Hindlimb muscle (tissue), 1 donor: ENCODE measurements around the gene SHC2. TPM values are rescaled to one million over a fixed set of nuclear protein-coding genes. Genes with fewer than 3 reads are reported as not detected.
"Not testable (repeated sequence)": the region's sequence is repeated elsewhere in the genome, so short reads cannot be mapped to it uniquely, and the experiment has no call there.

Experiments used
- DNase-seq: peaks from one replicate; pipeline ENCODE4 v3.0.0-alpha.2; 2013
- polyA plus RNA-seq: library from polyadenylated mRNA; unstranded; fragments of 120-200 nt; gene quantifications from one replicate; pipeline ENCODE4 v1.2.1, GENCODE V29; 2013; ENCODE audit not compliant: insufficient read length

Gene SHC2
- polyA plus RNA-seq, 1 donor = 39.7 TPM

DNA sequence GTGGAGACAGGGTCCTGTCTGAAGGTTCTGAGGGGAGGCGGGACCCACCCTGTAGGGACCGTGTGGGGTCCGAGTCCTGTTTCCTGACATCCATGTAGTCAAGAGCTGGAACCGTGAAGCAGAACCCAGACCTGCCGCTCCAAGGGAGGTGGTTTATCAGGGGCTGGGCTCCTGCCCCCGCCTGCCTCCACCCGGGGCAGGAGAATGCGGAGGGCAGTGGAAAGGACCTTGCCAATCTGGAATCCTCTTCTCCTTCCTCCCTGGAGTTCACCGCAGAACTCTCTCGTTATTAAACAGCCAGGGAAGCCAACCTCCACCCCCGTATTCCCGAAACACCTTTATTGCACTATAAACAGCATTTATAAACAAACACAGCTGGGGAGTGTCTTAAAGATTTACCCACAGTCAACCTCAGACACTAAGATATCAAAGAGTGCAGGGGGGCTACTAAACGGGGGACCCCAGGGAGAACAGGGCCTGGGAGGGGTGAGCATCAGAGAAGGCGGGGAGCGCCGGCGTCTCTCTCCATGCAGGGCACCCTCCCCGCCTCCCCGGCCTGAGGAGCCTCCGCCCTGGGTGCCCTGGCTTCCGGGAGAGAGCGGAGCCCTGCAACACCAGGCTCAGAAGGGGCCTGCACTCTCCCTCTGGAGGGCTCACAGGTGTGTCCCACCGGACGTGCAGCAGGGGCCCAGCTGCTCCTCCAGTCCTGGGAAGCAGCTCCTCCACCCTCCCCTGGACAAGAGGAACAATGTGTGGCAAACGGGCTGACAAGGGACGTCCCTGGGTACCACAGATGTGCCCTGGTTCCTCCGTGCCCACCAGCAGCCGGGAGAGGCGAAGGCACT is 55.5 kb downstream of the SHC2 start:
- DNase-seq = no peak

DNA sequence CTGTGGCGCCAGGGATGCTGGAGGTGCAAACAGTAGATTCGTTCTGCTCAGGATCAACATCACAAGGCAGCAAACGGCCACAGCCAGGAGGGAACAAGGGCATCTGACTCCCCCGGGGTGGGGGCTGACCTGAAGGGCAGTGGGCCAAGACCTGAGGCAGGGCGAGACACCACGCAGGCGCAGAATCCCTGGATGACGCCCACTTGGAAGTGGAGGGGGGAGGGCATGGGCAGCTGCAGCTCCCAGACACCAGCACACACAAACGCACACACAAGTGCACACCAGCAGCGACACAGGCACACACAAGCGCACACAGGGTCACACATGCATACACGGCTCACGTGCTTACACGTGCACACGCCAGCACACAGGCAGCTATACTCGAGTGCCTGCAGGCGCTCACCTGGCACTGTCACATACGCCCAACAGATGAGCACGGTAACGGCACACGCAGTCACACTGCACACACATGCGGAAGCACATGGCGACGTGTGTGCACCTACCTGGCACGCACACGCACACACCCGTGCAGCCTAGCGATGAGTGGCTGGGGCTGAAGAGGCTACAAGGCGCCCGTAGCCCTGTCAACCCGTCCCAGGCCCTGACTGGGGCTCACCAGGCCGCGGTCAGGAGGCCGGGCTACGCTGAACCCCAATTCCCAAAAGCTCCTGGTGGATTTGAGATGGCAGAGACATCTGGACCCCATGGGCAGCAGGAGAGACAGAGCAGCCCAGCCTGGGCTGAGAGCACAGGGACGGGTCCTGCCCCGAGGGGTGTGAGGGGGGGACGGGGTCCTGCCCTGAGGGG is 57.4 kb downstream of the SHC2 start:
- no peak for DNase-seq

DNA sequence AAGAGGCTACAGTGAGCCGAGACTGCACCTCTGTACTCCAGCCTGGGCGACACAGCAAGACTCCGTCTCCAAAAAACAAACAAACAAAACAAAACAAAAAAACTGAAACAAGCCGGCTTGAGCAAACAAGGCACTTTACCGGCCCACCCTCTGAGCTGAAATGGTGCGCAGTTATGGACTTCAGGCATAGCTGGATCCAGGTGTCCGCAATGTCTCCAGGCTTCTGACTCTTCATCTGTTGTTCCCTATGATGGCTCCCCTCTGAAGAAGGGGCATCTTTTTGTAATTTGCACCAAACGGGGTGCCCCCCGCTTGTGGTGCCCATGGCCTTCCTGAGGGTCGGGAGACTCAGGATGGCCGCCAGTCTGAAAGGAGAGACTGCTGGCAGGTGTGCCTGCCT is 58.0 kb downstream of the SHC2 start:
- no peak for DNase-seq

DNA sequence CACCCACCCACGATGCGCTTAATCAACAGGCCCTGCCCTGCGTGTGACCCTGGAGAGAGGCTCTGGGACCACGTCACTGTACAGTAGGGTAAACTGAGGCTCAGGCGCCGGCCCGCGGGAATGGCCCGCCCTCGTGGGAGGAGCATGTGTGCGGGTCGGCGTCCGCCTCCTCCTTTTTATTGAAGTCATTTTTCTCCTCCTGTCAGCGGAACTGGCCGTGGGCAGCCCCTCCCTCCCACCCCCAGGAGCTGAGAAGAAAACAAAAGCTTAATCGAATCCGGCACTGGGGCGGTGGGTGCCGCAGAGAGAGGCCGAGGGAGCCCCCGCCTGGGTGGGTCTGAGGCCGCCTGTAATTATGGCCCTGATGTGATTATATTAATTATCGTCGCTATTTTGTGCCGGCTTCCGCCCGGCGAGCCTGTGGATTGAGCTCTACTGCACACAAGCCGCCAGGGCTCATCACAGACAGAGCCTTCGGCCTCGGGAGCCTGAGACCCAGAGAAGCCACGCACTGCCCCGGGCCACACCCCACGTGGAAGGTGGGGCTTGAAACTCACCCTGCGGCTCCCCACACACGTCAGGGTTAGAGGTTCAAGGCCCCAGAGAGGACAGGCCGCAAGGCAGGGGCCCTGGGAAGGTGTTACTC is 58.8 kb downstream of the SHC2 start:
- DNase-seq = no peak

DNA sequence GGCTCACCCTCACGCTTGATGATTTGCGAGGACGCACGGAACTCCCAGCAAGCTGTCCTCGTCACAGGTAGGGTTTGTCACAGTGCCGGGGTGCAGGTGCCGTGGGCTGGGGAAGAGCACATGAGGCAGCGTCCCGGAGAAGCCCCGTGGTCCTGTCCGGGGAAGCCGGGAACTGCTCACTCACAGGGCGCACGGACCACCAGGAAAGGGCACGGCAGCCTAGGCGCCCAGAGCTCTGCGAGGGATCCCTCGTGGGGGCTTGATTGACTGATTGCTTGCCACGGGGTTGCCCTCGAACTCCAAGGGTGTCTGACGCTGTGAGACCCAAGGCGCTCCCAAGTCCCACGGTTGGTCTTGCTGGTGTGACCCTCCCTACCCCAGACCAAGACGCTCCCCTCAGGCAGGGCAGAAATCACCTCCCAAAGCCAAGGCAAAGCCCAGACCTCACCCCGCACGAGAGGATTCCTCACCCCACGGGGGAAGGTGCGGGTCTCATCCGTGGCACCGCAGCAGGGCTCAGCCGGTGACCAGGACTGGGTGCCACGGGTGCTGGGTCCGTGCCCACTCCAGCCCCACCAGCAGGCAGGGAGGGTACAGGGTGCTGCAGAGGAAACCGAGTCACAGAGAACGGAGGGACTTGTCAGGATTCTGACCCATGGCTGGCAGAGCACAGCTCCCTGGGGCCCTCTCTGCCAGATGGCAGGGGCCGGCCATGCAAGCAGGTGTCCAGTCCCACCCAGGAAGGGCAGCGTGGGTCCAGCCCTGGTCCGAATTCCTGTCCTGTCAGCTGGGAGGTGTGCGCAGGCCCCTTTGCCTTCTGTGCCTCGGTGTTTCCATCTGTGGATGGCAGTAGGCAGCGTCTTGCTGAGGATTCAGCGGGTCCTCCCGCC is 59.6 kb downstream of the SHC2 start:
- DNase-seq = no peak

DNA sequence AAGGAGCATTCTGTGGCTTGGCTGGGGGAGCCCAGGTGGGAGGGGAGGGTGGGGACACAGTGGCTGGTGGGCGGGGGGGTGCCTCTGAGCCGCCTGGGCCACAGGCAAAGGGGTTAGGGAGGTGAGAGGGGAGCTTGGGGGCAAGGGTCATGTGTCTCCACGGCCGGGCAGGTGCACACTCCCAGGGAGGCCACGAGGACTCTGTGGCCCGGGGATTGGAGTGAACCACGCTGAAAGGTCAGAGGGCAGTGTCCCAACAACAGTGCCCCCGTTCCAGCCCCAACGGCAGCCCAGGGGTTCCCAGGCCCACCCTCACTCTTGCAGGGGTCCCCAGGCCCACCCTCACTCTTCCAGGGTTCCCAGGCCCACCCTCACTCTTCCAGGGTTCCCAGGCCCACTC is 61.5 kb downstream of the SHC2 start:
- DNase-seq = no peak

DNA sequence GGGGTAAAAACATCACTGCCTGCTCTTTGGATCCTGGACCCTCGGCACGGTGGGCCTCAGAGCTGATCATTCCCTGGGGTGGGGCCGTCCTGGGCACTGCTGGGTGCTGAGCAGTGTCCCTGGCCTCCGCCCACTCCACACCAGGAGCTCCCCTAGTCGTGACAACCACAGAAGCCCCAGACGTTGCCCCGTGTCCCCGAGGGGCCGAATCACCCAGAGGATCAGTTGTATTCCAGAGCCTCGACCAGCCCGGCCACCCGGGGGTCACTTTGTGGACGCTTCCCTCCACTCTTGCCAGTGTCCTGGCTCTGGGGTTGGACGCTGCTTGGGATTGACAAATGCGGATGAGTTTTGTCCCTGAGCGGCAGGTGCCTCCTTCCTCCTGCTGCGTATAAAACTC is 62.1 kb downstream of the SHC2 start:
- DNase-seq = no peak

DNA sequence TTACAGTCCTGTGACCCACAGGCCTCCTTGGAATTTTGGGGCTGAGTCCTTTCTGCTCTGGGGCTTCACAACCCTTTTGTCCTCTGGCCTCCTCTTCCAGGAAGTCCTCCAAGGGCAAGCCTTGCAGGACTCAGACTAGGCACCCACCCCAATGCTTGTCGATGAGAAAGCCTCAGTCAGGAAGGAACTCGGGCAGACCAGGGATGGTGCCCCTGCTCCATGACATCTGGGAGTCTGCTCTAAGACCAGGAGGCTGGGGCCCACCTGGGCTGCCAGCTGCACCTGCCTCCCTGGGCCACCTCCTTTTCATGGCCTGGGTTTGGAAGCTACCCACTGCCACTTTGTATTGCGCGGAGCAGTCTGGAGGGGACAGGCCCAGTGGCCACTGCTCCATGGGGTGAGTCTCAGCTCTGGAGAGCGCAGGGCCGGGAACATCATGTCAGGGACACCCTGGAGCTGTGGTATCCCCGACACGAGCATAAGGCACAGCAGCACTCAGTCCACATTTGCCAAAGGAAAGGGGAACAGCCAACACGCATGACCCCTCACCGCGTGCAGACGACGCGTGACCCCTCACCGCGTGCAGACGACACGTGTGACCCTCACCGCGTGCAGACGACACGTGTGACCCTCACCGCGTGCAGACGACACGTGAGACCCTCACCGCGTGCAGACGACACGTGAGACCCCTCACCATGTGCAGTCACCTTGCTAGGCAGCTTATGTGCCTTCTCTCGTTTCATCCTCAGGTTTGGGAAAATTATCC is 62.7 kb downstream of the SHC2 start:
- DNase-seq = no peak

DNA sequence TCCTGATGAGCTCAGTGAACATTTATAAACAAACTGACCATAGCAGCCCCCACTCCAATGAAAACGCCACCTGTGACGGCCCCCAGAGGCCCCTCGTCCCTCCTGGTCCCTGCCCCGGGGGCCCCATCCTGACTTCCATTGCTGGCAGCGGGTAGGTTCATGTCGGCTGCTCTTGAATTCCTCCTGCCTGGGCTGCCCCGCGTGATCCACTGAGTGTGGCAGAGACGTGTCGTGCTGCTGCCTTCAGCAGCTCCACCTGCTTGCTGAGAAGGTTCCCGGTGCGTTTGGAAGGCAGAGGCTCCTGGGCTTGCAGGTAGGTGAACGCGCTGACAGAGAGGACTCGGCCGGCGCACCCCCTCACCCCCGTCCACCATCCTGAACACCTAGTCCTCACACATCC is 63.5 kb downstream of the SHC2 start:
- DNase-seq = no peak

DNA sequence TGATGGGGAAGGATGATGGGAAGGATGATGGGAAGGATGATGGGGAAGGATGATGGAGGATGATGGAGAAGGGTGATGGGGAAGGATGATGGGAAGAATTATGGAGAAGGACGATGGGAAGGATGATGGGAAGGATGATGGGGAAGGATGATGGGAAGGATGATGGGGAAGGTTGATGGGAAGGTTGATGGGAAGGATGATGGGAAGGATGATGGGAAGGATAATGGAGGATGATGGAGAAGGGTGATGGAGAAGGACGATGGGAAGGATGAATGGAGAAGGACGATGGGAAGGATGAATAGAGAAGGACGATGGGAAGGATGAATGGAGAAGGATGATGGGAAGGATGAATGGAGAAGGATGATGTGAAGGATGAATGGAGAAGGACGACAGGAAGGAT is 65.4 kb downstream of the SHC2 start:
- DNase-seq = no peak

DNA sequence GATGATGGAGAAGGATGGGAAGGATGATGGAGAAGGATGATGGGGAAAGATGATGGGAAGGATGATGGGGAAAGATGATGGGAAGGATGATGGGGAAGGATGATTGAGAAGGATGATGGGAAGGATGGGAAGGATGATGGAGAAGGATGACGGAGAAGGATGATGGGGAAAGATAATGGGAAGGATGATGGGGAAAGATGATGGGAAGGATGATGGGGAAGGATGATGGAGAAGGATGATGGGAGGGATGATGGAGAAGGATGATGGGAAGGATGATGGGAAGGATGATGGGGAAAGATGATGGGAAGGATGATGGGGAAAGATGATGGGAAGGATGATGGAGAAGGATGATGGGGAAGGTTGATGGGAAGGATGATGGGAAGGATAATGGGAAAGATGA is 66.0 kb downstream of the SHC2 start:
- DNase-seq = not testable (repeated sequence)

DNA sequence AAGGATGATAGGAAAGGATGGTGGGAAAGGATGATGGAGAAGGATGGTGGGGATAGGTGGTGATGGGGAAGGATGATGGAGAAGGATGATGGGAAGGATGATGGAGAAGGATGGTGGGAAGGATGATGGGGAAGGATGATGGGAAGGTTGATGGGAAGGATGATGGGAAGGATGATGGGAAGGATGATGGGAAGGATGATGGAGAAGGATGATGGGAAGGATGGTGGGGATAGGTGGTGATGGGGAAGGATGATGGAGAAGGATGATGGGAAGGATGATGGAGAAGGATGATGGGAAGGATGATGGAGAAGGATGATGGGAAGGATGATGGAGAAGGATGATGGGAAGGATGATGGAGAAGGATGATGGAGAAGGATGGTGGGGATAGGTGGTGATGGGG is 67.3 kb downstream of the SHC2 start:
- not testable (repeated sequence) for DNase-seq

DNA sequence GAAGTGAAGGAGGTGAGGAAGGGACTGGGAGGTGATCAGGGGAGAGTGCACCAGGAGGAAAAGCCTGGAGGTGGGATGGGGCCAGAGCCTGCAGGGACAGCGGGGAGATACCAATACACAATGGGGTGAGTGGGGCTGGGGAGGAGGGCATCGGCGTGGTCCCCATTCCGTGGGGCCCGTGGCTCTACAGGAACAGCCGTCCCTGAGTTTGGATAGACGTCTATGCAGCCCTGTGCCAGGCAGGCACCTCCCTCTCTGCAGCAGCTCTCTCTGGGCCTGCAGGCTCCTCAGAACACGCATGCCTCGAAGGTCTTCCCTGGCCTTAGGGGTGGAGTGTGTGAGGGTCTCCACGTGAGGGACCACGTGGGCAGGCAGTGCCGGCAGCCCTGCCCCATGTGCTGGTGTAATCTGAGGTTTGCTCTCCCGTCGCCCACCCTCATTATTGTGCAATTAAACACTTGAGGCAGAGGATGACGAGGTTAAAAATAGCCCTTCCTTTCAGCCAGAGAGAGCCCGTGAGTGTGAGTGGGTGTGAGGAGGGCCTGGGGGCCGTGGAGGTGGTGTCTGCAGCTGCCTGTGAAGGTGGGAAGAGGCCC is 68.4 kb downstream of the SHC2 start:
- DNase-seq = no peak

DNA sequence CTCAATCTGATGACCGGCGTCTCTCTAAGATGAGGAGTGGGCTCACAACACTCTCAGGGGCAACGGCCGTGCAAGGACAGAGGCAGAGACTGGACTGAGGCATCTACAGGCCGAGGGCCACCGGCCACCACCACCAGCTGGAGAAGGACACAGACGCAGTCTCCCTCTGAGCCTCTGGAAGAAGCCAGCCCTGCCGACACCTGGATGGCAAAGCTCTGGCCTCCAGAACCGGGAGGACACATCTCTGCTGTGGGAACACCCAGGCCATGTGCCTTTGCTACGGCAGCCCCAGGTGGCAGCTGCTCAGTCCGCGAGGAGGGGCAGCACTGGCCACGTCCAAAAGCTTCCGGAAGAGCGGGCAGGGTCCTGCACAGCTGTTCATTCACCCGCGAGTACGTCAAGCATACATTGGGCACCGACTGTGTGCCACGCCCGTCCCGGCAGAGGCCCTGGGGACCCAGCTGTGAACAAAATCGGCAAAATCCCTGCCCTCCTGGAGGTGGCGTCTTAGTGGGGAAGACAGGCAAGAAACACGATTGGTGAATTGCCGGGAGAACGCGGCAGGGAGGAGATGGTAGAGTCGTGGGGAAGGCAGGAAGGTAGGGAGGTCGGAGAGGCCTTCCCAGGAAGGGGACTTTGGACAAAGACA is 69.0 kb downstream of the SHC2 start:
- no peak for DNase-seq

DNA sequence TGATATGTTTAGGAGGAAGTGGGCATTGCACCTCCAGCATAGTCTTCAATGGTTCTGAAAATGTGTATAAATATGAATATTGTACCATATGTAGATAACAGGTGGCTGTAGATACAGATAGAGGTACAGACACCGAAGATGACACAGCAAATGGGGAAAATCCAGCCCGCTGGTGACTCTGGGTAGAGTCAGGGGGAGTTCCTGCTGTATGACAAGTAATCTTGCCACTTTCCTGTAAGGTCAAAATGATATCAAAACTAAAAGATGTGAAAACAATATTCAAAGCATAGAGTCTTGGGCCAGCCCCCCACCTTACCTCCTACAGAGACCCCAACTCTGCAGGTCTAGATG is 69.7 kb downstream of the SHC2 start:
- DNase-seq = no peak

DNA sequence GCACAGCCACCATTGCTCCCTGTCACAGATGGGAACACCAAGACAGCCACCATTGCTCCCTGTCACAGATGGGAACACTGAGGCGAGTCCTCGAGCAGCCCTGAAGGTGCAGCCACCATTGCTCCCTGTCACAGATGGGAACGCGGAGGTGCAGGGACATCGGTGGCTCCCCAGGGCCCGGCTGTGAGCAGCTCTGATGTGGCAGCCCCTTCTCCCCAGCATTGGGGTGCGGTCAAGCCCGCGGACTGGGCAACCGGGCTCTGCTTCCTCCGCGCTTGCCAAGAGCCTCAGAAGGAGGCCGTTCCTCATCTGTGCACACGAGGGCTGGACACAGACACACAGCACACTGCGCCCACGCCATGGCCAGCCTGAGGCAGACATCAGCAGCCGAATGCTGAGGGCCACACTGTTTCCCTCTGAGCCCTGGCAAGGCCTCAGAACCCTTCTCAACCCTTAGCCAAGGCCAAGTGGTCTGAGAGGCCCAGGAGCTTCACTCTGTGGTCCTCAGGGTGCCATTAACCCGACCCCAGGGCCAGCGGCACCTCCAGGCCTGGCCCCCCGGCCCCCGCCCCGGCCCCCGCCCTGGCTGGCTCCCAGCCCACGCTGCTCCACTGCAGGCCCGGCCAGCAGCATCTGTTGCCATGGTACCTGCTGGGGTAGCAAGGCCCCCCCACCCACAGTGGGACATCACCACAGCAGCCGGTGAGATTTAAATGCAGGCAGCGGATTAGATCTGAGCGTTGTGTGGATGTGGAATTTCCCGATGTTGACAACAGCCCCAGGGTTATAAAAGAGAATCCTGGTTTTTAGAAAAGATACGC is 70.2 kb downstream of the SHC2 start:
- no peak for DNase-seq

DNA sequence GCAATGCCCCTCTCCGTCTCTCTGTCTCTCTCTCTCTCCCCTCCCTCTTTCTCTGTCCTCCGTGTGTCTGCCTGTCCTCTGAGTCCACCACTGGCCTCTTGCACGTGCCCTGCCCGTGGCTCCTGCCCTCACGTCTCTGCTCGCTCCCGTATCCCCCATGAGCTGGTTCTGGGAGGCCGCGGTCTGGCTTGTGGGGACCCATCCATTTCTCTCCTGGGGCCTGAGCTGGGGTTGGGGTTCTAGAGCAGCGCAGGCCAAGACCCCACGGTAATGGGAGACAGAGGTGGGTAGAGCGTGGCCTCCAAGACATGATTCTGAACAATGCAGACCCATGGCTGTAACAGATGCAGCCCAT is 70.9 kb downstream of the SHC2 start:
- no peak for DNase-seq

DNA sequence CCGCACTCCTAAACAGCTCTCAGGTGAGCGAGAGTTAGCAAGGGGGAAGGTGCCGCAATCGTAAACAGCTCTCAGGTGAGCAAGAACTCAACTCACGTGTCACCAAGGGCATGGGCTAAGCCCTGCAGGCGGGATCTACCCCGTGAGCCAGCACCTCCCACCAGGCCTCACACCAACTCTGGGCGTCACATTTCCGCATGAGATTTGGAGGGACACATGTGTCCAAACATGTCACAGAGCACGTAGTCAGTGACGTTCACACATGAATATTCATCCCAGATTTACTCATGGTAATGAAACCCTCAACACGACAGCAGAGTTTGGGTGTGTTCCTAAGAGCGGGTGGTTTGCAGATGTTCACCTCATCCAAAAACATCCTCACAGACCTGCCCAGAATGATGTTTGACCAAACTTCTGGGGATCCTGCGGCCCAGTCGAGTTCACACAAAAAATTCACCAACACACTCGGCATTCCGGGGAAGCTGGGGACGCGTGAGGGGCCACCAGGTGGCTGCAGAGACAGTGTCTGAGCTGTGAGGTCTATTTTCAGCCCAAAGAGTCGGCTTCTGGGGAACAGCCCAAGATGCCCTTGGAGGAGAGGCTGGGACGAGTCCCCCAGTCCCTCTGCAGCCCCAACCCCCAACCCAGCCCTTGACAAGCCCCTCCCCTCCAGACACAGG is 71.4 kb downstream of the SHC2 start:
- no peak for DNase-seq

DNA sequence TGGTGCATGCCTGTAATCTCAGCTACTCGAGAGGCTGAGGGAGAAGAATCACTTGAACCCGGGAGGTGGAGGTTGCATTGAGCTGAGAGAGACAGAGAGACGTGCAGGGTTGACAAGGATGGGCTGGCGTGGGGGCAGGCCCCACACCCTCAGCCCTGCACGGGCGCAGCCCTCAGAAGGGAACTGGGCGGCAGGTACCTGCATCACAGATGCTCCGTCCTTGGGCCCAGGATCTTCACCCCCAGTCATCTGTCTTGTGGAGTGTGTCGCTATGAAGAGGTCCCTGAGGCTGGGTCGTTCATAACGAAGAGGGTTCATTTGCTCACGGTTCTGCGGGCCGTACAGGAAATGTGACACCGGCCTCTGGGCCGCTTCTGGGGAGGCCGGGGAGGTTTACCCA is 72.1 kb downstream of the SHC2 start:
- no peak for DNase-seq
